SK-N-MC (cell line): ENCODE measurements around the gene RBKS.
A peak's percentile ranks its signal among the peaks of the same experiment; 100 is the strongest.

Source experiments
- DNase-seq: peaks from one replicate; pipeline ENCODE4 v3.0.0-alpha.2; 2011; ENCODE audit warnings: low read depth, low spot score
- H3K27ac ChIP-seq: fragments of 200-600 bp; sonication (generic); 2 replicates; pipeline ENCODE4 v1.5.1; 2016; ENCODE audit warnings: mixed run types
- H3K36me3 ChIP-seq: fragments of 200-600 bp; sonication (generic); 2 replicates; pipeline ENCODE4 v1.6.1; 2017; ENCODE audit warnings: antibody characterized with exemption, low read length, mixed read lengths; ENCODE audit not compliant: insufficient read depth
- H3K4me3 ChIP-seq: fragments of 200-600 bp; sonication (generic); 2 replicates; pipeline ENCODE4 v1.5.1; 2016
- H3K9ac ChIP-seq: fragments of 200-600 bp; sonication (generic); 2 replicates; pipeline ENCODE4 v1.8.0; 2017; ENCODE audit warnings: mixed run types, mixed read lengths; ENCODE audit not compliant: insufficient read length
- H3K9me3 ChIP-seq: fragments of 200-600 bp; sonication (generic); 2 replicates; pipeline ENCODE4 v1.6.1; 2017; ENCODE audit warnings: low read depth, mild to moderate bottlenecking, antibody characterized with exemption, low read length, moderate library complexity, mixed read lengths
- EZH2 ChIP-seq: fragments of 200-600 bp; sonication (generic); IDR thresholded peaks from one replicate; pipeline ENCODE4 v1.6.1; 2017; ENCODE audit warnings: antibody characterized with exemption
- FOXP2 ChIP-seq: optimal IDR thresholded peaks from 2 replicates; pipeline ENCODE3; 2011; ENCODE audit warnings: mild to moderate bottlenecking, moderate library complexity; ENCODE audit not compliant: insufficient read depth; ENCODE audit errors: extremely low read length, control extremely low read depth
- POLR2AphosphoS5 ChIP-seq: IDR thresholded peaks from 2 replicates; pipeline ENCODE4 v1.6.1; 2012; ENCODE audit warnings: mild to moderate bottlenecking, low read depth, low read length, borderline replicate concordance

RBKS gene

DNA sequence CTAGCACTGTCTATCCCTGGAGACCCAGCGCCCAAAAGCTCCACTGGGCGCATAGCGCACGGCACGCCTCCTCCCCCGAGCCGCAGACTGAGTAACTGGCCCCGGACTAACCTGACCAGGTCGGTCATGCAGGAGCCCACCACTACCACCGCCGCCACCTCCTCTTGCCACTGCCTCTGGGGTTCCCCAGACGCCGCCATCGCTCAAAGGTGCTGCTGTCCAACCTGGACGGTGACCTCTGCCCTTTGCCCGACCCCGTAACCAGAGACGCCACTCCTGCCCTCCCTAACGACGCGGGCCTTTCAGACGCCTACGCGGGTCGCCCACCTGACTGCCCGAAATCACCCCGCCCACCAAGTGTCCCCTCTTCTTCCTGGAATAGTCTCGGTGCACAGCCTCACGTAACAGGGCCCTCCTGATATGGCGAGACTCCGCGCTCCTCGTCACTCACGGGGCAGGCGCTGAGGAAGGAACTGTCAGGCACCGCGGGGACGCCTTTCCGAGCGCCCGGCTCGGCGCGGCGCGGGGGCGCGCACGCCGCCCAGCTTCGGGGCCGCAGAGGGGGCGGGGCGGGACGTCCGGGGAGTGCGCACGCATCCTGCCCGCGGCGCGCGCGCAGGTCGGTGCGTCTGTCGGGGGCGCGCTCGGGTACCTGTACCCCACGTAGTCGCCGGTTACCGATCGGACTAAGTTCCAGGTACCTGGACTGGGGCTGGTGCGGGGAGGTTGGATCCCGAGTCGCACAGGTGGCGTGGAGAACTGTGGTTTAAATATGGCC lies at the start of gene RBKS, which contains the start of gene BABAM2:
Gene RBKS, minus strand, starts transcription at position 242 of the 778 bp plus-strand sequence. Its CDS starts 42 bp downstream, at position 200.
Gene BABAM2, plus strand, starts transcription at position 584 of the 778 bp plus-strand sequence. CDS start 3,828 bp downstream, outside the sequence.
- H3K9me3 ChIP-seq = no peaks in the 10 kb centered on the region
- H3K36me3 ChIP-seq = no peaks in the 10 kb centered on the region
- peak within 1 kb of the TSS; percentile 95 for H3K4me3 ChIP-seq
- H3K9ac ChIP-seq = peak within 1 kb of the TSS; percentile 86
- TF ChIP-seq POLR2AphosphoS5 (peak; percentile 75), EZH2 (no peak), FOXP2 (peak; percentile 46)
- peak within 1 kb of the TSS; percentile 79 for H3K27ac ChIP-seq
- DNase-seq = peak; percentile 34

DNA sequence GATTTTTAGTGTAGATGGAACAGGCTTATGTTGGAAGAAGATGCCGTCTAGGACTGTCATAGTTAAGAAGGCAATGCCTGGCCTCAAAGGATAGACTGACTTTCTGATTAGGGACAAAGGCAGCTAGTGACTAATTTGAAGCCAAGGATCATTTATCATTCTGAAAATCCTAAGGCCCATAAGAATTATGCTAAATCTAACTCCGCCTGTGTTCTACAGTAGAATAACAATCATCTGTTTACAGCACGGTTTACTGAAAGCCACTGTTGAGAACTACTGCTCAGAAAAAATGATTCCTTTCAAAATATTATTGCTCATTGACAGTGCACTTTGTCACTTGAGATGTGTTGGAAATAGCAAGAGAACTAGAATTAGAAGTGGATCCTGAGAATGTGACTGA lies 44.8 kb upstream of the RBKS start:
- TF ChIP-seq FOXP2 = no peak
- TF ChIP-seq POLR2AphosphoS5 = no peak
- no peak for TF ChIP-seq EZH2
- Histone ChIP-seq H3K4me3 (no peak overlapping the region), H3K9me3 (no peaks in the 10 kb centered on the region), H3K9ac (no peak overlapping the region), H3K27ac (no peak overlapping the region), H3K36me3 (no peaks in the 10 kb centered on the region)
- DNase-seq = no peak

DNA sequence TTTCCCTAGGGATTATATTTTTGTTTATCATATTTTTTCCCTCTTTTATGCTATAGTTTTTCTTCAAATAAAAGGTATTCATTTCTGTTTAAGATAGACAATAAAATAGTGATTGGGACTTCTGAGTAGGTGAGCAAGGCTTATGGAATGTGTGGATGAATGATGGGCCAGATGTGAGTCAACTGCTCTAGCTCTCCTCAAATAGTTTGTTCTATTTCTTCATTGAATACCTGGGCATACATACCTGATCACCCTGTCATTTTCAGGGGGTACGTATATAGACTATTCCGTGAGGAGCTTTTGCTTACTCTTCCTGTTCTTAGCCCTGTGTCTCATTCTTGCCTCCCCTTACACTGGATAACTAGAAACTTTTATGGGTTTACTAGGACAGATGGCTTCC lies 42.2 kb upstream of the RBKS start:
- TF ChIP-seq FOXP2 (no peak), POLR2AphosphoS5 (no peak), EZH2 (no peak)

DNA sequence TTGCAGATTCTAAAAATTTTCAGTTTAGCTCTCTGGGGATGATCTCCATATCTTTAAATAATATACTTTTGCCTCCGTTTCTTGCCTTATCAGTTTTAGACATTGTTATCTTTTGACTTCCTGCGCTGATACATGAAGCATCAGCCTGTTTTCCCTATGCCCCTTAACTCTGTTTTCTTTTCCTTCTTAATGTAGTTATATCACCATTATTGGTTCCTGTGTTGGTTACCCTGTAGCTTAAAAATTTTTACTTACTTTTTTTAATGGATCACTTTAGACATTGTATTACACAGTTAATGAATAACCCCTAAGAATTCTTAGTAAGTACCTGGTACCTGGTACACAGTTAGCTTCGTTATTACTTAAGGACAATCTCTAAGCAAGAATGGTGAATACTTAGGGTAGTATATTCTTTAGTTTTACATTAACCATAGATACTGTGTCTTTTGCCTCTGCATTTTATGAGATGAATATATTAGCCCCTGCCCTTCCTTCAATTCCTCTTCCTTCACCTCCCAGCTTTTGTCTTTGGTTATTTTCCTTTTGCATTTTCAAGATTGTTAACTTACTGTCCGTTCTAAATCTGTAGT lies 41.3 kb upstream of the RBKS start:
- no peak overlapping the region for H3K9ac ChIP-seq
- no peak for TF ChIP-seq EZH2
- TF ChIP-seq FOXP2 = no peak
- no peak for TF ChIP-seq POLR2AphosphoS5
- H3K27ac ChIP-seq = no peak overlapping the region

More for the DNA sequence above, 42.2 kb upstream of the RBKS start:
- no peaks in the 10 kb centered on the region for H3K9me3 ChIP-seq
- H3K4me3 ChIP-seq = no peak overlapping the region
- H3K27ac ChIP-seq = no peak overlapping the region
- no peak for DNase-seq
- no peaks in the 10 kb centered on the region for H3K36me3 ChIP-seq
- H3K9ac ChIP-seq = no peak overlapping the region

DNA sequence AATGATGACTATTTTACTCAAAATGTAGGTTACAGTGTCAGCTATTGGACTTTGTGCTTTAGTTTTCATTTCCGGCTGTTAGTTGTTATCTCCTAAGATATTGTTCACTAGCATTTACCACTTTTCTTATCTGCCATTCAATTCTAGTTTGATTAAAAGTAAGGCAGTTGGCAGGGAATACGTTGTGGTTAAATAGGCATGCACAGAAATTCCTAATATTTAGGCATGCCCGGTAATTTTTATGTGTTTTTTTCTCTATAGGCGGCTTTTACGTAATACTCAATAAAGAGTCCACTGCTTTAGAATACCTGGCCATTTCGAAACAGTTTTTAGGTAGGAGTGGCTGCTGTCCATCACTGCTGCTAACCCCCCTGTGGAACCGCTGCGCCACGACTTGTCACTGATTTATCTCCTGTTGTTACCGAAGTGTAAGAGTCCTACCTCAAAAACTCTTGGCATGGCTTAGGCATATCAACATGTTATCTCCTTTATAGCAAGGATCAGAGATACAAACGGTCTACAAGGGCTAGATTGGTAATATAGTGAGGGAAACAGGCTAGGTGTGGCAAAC lies 39.8 kb upstream of the RBKS start:
- no peak for DNase-seq
- Histone ChIP-seq H3K9ac (no peak overlapping the region), H3K27ac (no peak overlapping the region), H3K36me3 (no peaks in the 10 kb centered on the region), H3K4me3 (no peak overlapping the region), H3K9me3 (no peaks in the 10 kb centered on the region)
- TF ChIP-seq POLR2AphosphoS5 (no peak), FOXP2 (no peak), EZH2 (no peak)

More for the DNA sequence above, 41.3 kb upstream of the RBKS start:
- Histone ChIP-seq H3K9me3 (no peaks in the 10 kb centered on the region), H3K4me3 (no peak overlapping the region), H3K36me3 (no peaks in the 10 kb centered on the region)
- no peak for DNase-seq

DNA sequence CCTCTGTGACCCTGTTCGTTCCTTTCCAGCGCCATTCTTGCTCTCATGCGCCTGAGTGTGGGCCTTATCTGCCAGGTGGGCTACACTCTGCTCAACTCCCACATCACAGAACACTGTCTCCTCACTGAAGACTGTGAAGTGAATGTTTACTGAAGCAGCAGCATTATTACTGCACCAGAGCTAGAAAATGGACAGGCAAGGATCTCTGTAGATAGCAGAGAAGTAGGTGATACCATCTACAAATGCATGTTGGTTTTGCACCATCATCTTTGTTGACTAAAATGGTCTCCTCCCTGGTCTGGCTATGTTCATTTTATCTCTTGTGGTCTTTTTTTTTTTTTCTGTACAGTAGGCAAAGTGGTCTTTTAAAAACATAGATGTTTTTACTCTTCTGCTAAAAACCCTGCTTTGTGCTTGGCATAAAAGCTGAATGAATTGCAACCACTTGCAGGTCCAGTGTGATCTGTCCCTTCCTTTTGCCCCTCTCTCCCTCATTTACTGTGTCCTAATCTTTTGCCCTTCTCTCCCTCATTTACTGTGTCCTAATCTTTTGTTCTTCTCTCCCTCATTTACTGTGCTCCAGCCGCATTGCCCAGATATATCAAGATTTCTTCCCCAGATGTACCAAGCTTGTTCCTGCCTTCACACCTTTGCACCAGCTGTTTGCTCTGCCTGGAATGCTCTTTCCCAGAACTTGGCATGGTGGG lies 35.7 kb upstream of the RBKS start:
- Histone ChIP-seq H3K9ac (no peak overlapping the region), H3K36me3 (no peaks in the 10 kb centered on the region), H3K27ac (no peak overlapping the region), H3K4me3 (no peak overlapping the region), H3K9me3 (no peaks in the 10 kb centered on the region)
- no peak for DNase-seq
- TF ChIP-seq POLR2AphosphoS5 = no peak
- TF ChIP-seq EZH2 = no peak
- TF ChIP-seq FOXP2 = no peak

DNA sequence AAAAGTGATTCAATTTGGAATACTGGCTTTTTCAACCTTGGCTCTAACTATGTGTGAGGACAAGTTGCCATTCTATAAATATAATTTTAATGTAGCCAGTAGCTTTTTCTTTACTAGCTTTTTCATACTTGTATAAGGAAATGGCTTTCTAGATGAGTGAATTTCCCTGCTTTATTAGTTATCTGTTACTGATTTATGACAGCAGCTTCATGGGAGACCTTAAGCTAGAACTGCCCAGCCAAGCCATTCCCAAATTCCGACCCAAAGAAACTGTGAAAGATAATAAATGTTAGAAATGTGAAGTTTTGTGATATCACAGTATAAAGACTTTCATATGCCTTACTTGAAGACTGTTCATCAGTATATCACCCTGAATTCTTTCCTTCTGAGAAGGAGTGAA lies 32.7 kb upstream of the RBKS start:
- Histone ChIP-seq H3K9ac (no peak overlapping the region), H3K36me3 (no peaks in the 10 kb centered on the region), H3K27ac (no peak overlapping the region), H3K9me3 (no peaks in the 10 kb centered on the region), H3K4me3 (no peak overlapping the region)
- no peak for DNase-seq
- no peak for TF ChIP-seq FOXP2
- TF ChIP-seq EZH2 = no peak
- no peak for TF ChIP-seq POLR2AphosphoS5
